GM21526 (cell line): ENCODE results near the gene HOXD9.

ENCODE experiments used
- ATAC-seq: cut with Tn5 transposase; IDR thresholded peaks from one replicate; pipeline ENCODE4 v1.9.1; 2021; ENCODE audit warnings: moderate library complexity; ENCODE audit not compliant: unreplicated experiment, low FRiP score

The HOXD9 gene

GRCh38 chr2:176097820-176098365 is 24.6 kb upstream of the HOXD9 start:
- ATAC-seq = no peak

DNA sequence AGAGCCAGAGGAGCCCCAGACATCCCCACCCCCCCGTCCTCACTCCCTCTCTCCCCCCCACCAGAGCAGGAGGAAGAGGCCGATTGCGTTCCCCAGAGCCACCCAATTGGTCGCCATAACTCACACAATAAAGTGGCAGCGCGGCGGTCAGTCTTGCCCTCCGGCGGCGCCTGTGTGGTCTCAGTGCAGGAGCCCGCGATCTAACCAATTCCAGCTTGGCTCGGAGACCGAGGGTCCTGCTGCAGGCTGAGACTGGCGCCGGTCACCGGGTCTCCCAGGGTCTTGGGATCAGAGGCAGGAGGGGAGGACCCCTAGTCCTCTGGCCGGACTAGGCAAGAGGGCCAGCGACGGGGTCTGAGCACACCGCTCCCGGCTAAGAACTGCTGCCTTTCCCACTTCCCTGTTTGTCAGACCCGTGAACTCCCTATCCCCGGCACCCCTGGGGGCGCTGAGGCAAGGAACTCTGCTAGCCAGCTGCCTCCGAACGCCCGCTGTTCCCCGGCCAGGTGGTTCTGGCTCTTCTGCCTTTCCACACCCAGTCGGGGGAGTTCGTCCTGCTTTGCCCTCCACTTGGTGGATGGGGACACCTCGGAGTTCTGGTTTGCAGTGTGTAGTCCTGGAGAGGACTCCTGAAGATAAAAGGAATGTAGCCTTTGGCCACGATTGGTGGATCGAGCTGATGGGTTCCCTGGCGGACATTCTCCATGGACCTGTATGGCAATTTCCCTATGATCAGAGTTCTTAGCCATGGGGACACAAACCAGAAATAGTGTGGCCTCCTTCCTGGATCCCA is 24.0 kb upstream of the HOXD9 start:
- ATAC-seq = no peak

- ATAC-seq = no peak
Observed at GRCh38 chr2:176099159-176099727, 23.3 kb upstream of the HOXD9 start.

DNA sequence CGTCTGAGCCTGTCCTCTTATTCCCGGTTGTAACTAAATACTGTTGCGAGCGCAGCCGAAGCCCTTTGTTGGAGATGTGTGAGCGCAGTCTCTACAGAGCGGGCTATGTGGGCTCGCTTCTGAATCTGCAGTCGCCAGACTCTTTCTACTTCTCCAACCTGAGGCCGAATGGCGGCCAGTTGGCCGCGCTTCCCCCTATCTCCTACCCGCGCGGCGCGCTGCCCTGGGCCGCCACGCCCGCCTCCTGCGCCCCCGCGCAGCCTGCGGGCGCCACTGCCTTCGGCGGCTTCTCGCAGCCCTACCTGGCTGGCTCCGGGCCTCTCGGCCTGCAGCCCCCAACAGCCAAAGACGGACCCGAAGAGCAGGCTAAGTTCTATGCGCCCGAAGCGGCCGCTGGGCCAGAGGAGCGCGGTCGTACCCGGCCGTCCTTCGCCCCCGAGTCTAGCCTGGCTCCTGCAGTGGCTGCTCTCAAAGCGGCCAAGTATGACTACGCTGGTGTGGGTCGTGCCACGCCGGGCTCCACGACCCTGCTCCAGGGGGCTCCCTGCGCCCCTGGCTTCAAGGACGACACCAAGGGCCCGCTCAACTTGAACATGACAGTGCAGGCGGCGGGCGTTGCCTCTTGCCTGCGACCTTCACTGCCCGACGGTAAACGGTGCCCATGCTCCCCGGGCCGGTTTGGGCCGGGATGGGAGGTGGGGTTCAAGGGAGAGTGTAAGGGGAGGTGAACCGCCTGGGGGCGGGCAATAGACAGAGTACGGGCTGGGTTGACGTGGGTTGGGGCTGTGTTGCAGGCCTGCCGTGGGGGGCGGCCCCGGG is 22.6 kb upstream of the HOXD9 start, which contains the start of gene HOXD12:
Gene HOXD12 (plus strand): TSS at position 68 of the 819 bp plus-strand sequence. CDS start 7 bp downstream, at position 75.
- no peak for ATAC-seq

DNA sequence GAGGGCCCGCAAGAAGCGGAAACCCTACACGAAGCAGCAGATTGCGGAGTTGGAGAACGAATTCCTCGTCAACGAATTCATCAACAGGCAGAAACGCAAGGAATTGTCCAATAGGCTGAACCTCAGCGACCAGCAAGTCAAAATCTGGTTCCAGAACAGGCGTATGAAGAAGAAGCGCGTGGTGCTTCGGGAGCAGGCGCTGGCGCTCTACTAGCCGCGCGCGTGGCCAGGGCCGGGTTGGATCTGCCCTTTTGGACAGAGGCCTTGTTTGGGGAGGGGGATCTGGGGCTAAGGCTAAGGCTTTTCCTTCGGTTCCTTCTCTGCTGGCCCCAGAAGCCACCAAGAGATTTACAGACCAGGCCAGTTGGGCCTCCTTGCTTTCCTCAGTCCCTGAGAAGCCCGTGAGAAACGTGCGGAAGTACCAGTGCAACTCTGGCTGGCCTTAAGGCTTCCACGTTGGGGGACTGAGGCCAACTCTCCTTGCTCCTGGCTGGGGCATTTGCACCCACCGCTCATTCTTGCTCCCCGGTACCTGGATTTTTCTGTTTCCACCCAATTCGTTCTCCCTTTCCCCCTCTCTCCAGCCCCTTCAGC is 21.9 kb upstream of the HOXD9 start:
- ATAC-seq = no peak

GRCh38 chr2:176101216-176101830 is 21.2 kb upstream of the HOXD9 start:
- ATAC-seq = no peak

- ATAC-seq = no peak
Observed at GRCh38 chr2:176101842-176102241, 20.7 kb upstream of the HOXD9 start.

DNA sequence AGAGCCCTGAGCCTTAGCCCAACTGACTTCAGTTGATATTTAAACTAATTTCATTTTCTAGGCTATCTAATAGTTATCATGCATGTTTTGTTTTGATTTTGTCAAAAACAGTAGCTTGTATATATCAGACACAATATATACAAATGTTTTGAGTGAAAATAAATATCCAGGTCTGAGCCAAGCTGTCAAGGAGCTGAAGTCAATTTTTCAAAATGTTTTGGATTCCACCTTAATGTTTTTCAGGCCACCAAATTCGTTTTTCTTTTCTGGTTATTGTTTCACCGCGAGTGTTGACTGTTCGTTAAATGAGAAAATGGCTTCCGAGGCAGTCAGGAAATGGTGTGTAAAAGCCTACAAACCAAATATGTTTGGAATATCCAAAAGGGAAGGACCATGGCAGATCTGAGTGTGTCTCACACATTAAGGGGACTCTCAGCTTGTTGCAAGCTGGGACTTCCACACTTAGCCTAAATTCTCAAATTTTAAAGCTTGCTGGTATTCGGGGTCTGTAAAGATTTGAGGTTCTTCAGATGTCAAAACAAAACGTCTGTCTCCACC is 20.1 kb upstream of the HOXD9 start:
- ATAC-seq = no peak

DNA sequence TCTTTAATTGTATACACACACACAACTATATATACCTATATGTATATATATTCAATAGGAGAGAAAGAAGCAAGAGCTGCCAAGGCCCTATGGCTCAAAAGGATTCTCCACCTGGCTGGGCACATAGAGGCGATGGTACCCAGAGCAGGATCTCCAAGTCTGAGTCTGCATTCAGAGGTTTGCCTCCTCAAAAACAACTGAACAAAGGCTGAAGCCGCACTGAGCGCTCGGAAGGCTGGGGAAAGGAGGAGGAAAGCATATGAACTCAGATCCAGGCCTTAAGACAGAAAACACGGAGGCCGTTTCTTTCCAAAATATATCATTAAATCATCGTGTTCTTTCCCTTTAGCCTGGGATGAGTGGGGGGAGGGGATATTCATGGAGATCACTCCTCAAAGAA is 19.3 kb upstream of the HOXD9 start:
- ATAC-seq = no peak

- ATAC-seq = no peak
Observed at GRCh38 chr2:176103742-176104315, 18.7 kb upstream of the HOXD9 start.

DNA sequence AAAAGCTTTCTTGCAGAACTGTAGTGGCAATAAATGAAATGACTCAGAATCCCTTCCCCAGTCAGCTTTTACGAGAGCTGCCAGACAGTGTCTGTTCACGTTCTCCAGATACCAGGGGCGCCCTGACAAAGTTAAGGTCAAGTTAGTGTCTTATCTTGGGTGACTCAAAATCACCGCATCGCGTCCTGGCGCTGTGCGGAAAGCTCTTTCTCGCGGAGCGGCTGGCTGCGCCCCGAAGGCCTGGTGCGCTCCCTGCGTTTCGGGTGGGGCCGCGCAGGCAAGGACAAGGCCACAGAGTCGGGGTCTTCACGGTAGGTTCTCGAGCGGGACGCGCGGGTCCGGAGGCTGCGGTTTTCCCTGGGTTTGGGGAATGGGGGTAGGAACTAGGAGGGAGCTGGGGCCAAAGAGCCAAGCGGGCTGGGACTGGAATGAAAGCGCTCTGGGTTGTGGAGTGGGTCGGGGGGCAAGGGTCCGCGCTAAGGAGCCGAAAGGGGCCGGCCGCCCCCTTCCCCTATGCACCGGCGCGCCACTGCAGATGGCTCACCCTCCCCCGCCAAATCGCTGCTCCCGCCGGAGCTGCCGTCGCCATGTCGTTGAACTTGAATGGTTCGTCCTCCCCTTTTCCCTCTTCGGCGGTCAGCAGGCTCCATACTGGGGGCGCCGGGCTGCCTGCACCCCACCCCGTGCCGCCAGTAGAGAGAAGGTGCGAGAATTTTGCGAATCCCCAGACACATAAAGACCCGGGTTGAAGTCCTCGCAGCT is 18.0 kb upstream of the HOXD9 start:
- no peak for ATAC-seq

DNA sequence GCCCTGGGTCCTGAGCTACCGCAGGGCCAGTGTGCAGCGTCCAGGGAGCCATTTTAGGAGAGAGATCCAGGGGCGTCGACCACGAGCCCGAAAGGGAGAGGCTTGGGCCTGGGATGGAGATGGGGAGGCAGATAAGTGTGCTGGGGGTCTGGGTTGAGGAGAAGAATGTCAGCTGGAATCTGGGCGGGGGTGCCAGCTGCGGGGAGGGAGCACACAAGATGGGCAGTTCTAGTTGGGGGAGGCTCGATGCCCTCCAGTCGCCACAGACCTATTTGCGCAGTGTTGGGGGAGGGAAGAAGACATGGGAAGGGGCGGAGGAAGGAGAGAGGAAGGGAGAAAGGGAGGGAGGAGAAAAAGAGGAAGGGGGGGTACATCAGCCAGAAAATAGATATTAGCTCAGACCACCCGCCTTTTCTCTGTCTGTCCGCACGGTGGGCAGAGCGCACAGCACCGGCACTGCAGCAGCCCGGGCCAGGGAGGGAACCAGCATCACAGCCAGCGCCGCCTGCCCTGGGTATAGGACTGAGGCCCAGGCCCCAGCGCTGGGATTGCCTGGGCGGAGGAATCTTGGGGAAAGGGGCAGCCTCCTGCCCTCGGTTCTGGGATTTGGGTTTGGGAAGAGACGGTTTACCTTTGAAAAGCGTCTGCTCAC is 17.3 kb upstream of the HOXD9 start:
- no peak for ATAC-seq

GRCh38 chr2:176105730-176106580 is 16.6 kb upstream of the HOXD9 start:
- ATAC-seq = no peak

DNA sequence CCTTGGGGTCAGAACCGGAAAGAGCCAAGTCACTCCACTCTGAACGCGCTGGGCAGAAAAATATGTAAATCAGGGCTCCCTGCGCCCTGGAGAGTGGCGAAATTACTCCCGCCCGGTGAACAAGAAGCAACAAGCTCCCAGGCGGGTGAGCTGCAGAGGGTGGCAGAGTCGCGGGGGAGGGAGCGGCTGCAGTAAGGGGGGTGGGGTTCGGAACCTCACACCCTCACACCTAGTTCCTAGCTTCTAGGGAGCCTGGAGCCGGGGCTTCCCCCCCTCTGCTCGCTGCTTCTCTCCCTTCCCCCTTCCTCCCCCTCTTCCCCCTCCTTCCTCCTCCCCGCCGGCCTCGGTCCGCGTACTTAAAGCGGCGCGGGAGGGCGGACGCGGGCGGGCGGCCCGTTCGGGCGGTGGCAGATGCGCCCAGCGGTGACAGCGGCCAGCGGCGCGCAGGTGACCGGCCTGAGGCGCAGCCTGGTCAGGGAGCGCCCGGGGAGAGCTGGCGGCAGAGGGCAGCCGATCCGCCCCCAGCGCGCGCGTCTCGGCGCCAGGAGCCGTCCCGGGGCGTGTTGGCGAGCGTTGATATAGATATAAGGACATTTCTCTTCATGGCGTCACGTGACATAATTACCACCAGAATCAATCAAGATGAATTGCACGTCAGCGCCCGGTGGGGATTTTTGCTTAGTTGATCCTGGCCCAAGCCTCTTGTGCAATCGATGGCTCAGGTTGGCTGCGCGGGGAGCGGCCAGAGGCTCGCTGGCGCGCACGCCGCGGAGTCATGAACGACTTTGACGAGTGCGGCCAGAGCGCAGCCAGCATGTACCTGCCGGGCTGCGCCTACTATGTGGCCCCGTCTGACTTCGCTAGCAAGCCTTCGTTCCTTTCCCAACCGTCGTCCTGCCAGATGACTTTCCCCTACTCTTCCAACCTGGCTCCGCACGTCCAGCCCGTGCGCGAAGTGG is 15.7 kb upstream of the HOXD9 start, which contains the start of gene HOXD11:
Gene HOXD11 (plus strand): TSS at position 700 of the 959 bp plus-strand sequence. CDS start 76 bp downstream, at position 776.
- ATAC-seq = no peak

- ATAC-seq = no peak
Observed at GRCh38 chr2:176107731-176108181, 14.8 kb upstream of the HOXD9 start.
